Measurements from ENCODE around the gene NRP2. TPM values are rescaled to one million over a fixed set of nuclear protein-coding genes. Genes with fewer than 3 reads are reported as not detected.

NRP2 gene
- total RNA-seq, 4 donors from 2014 or later: 1.6 to 4.1 (median 2.2) TPM

- no peak overlapping the region for H3K27ac ChIP-seq
- DNase-seq (no peak), ATAC-seq (no peak)
- in situ Hi-C loops (cut with MboI; ENCODE audit: low sequenced_read_pairs in 4 of 4): loop anchor here in 1 of 4 donors (25.0 kb wide), 1 partner anchor 1378 kb away; no protein-coding TSS in a partner anchor
- H3K4me1 ChIP-seq: peaks cover 8 to 10% of the 10 kb centered on the region in 2 donors
- TF ChIP-seq CTCF (IDR thresholded peaks at IDR 0.05 in 4 of 5, conservative IDR thresholded peaks at IDR 0.05 in 1 of 5): no peak
- no peak for TF ChIP-seq POLR2A (IDR thresholded peaks at IDR 0.05)
- H3K4me3 ChIP-seq: no peak overlapping the region
- no peaks in the 10 kb centered on the region for H3K9me3 ChIP-seq
- no peaks in the 10 kb centered on the region for H3K36me3 ChIP-seq
- intact Hi-C loops (cut with DNase I; ENCODE audit: low total_unique reads): loop anchor here (10.0 kb wide), 1 partner anchor 1425 kb away; no protein-coding TSS in a partner anchor
- peaks cover under 1 to 21% (median 20%) of the 10 kb centered on the region in 3 donors for H3K27me3 ChIP-seq
Measured at GRCh38 chr2:205689820-205690219, 7.5 kb downstream of the NRP2 start.

- H3K4me3 ChIP-seq: no peak overlapping the region
- no peak for ATAC-seq
- no peaks in the 10 kb centered on the region for H3K36me3 ChIP-seq
- TF ChIP-seq CTCF (IDR thresholded peaks at IDR 0.05 in 4 of 5, conservative IDR thresholded peaks at IDR 0.05 in 1 of 5) (no peak), POLR2A (IDR thresholded peaks at IDR 0.05) (no peak)
- in situ Hi-C loops (cut with MboI; ENCODE audit: low sequenced_read_pairs in 4 of 4): loop anchor here in 1 of 4 donors (25.0 kb wide), 1 partner anchor 1380 kb away; no protein-coding TSS in a partner anchor
- DNase-seq: no peak
- no peak overlapping the region for H3K27ac ChIP-seq
- intact Hi-C loops (cut with DNase I; ENCODE audit: low total_unique reads): no loop called here
- H3K27me3 ChIP-seq: peaks cover 0 to under 1% (median 0%) of the 10 kb centered on the region in 3 donors
- no peaks in the 10 kb centered on the region for H3K9me3 ChIP-seq
- H3K4me1 ChIP-seq: peaks cover 0 to 8% of the 10 kb centered on the region in 2 donors
Measured at GRCh38 chr2:205692104-205692503, 9.8 kb downstream of the NRP2 start.

GRCh38 chr2:205694256-205694655, 12.0 kb downstream of the NRP2 start:
- no peak for ATAC-seq
- Histone ChIP-seq H3K27ac (no peak overlapping the region), H3K27me3 (no peaks in the 10 kb centered on the region), H3K9me3 (no peaks in the 10 kb centered on the region), H3K4me1 (no peaks in the 10 kb centered on the region), H3K4me3 (no peak overlapping the region), H3K36me3 (no peaks in the 10 kb centered on the region)
- TF ChIP-seq POLR2A (IDR thresholded peaks at IDR 0.05) (no peak), CTCF (IDR thresholded peaks at IDR 0.05 in 4 of 5, conservative IDR thresholded peaks at IDR 0.05 in 1 of 5) (no peak)
- in situ Hi-C loops (cut with MboI; ENCODE audit: low sequenced_read_pairs in 4 of 4): loop anchor here in 1 of 4 donors (25.0 kb wide), 1 partner anchor 1382 kb away; no protein-coding TSS in a partner anchor
- DNase-seq: no peak
- intact Hi-C loops (cut with DNase I; ENCODE audit: low total_unique reads): no loop called here

GRCh38 chr2:205695460-205695991, 13.2 kb downstream of the NRP2 start:
- no peak for TF ChIP-seq CTCF (IDR thresholded peaks at IDR 0.05 in 4 of 5, conservative IDR thresholded peaks at IDR 0.05 in 1 of 5)
- no peak for TF ChIP-seq POLR2A (IDR thresholded peaks at IDR 0.05)
- in situ Hi-C loops (cut with MboI; ENCODE audit: low sequenced_read_pairs in 4 of 4) (loop anchor here in 1 of 4 donors (25.0 kb wide), 1 partner anchor 1383 kb away; no protein-coding TSS in a partner anchor), intact Hi-C loops (cut with DNase I; ENCODE audit: low total_unique reads) (no loop called here)
- H3K4me3 ChIP-seq: no peak overlapping the region
- no peaks in the 10 kb centered on the region for H3K9me3 ChIP-seq
- ATAC-seq: no peak
- no peaks in the 10 kb centered on the region for H3K36me3 ChIP-seq
- DNase-seq: no peak
- no peaks in the 10 kb centered on the region for H3K4me1 ChIP-seq
- no peaks in the 10 kb centered on the region for H3K27me3 ChIP-seq
- H3K27ac ChIP-seq: no peak overlapping the region

Data from gastrocnemius medialis (tissue), 4 donors.